Osteoblast (primary cell): ENCODE data around the gene MBD1. TPM values are rescaled to one million over a fixed set of nuclear protein-coding genes. Genes with fewer than 3 reads are reported as not detected.

Experiments used
- DNase-seq: peaks from one replicate; pipeline ENCODE4 v3.0.0; 2011; ENCODE audit warnings: low spot score, mixed read lengths; ENCODE audit not compliant: insufficient read length; ENCODE audit errors: missing footprints
- H2AFZ ChIP-seq: 2 replicates; pipeline ENCODE4 v1.6.0; 2011; ENCODE audit warnings: mild to moderate bottlenecking, low read length
- H3K27ac ChIP-seq: 2 replicates; pipeline ENCODE4 v1.5.1; 2011; ENCODE audit warnings: mild to moderate bottlenecking, low read depth, low read length, moderate library complexity
- H3K27me3 ChIP-seq: 2 replicates; pipeline ENCODE4 v1.6.0; 2012; ENCODE audit warnings: mild to moderate bottlenecking, control low read depth, inconsistent platforms, low read length, moderate library complexity; ENCODE audit not compliant: insufficient read depth
- H3K36me3 ChIP-seq: 2 replicates; pipeline ENCODE4 v1.5.1; 2011; ENCODE audit warnings: mild to moderate bottlenecking, low read length, control low read depth, moderate library complexity; ENCODE audit not compliant: insufficient read depth
- H3K4me1 ChIP-seq: 2 replicates; pipeline ENCODE4 v1.5.1; 2011; ENCODE audit warnings: mild to moderate bottlenecking, low read length, control low read depth, moderate library complexity; ENCODE audit not compliant: insufficient read depth
- H3K4me2 ChIP-seq: 2 replicates; pipeline ENCODE4 v1.6.0; 2011; ENCODE audit warnings: mild to moderate bottlenecking, low read length; ENCODE audit not compliant: insufficient read depth
- H3K4me3 ChIP-seq: fragments of 200-600 bp; sonication (generic); 3 replicates; pipeline ENCODE4 v1.5.1; 2012; ENCODE audit warnings: mild to moderate bottlenecking, low read length, inconsistent platforms; ENCODE audit not compliant: insufficient read depth
- H3K79me2 ChIP-seq: 2 replicates; pipeline ENCODE4 v1.6.0; 2012; ENCODE audit warnings: mild to moderate bottlenecking, low read length, control low read depth, inconsistent platforms; ENCODE audit not compliant: insufficient read depth
- H3K9me3 ChIP-seq: 2 replicates; pipeline ENCODE4 v1.5.1; 2011; ENCODE audit warnings: low read depth, low read length, control low read depth
- H4K20me1 ChIP-seq: 2 replicates; pipeline ENCODE4 v1.6.0; 2012; ENCODE audit warnings: mild to moderate bottlenecking, low read length, control low read depth; ENCODE audit not compliant: insufficient read depth
- total RNA-seq: library from RNA; depleted of rRNA; stranded (reverse); fragments of >200 nt; gene quantifications from 2 replicates; pipeline ENCODE4 v1.2.3, GENCODE V29; 2012
- TF ChIP-seq, protein P1 (sequence below): IDR thresholded peaks from 2 replicates; pipeline ENCODE4 v1.5.1; 2011; ENCODE audit warnings: mild to moderate bottlenecking, low read depth, low read length, moderate library complexity; ENCODE audit errors: extremely low read depth

The MBD1 gene
- total RNA-seq, 1 donor: 71.3 TPM

DNA sequence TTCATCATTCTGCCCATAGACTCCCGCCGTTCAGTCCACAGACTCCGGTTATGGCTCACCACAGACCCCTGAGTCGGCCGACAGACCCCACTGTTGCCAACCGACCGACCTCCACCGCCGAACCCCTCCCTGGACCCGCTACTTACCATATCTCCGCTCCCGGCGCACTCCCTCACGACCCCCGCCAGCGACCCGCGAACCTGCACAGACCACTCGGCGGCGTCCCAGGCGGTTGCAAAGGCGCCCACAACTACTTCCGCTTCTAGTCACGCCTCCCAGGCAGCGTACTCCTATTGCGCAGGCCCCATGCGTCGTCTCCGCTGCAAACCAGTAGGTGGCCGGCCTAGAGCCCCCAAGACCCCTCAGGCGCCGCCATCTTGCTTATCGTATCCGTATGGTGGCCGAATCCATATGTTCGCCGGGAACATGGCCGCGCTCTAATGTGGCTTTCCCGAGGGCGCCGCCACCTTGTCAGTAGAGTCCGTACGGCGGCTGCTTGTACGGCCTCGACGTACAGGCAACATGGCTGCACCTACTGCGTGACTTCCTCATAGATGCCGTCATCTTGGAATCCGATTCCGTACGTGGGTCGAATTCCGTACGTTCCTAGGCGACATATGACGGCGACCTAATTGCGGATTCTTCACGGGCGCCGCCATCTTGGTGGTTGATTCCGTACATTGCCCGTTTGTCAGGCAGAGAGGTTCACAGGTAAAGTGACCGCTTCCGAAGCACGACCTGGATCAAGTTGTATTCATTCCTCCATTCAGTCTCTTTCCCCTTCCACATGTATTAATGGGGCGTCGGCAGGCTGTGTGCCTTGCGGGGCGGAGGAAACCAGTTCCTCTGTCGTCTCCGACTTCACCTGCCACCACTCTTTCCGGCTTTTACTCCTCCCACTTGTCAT lies 6.4 kb upstream of the MBD1 start, which contains the start of gene CXXC1:
Gene CXXC1 (minus strand): TSS at position 252 of the 907 bp plus-strand sequence. CDS start 103 bp downstream, at position 149.
- Histone ChIP-seq H3K79me2 (peaks cover 15% of the 10 kb centered on the region), H3K4me3 (peak within 1 kb of the TSS; percentile 97), H3K36me3 (peaks cover 22% of the 10 kb centered on the region), H3K9me3 (no peaks in the 10 kb centered on the region), H2AFZ (peak within 1 kb of the TSS; percentile 100), H3K27me3 (peaks cover 6% of the 10 kb centered on the region), H3K4me2 (peak within 1 kb of the TSS; percentile 99), H3K27ac (peak within 1 kb of the TSS; percentile 50), H3K4me1 (peaks cover 2% of the 10 kb centered on the region), H4K20me1 (no peaks in the 10 kb centered on the region)
- TF ChIP-seq, protein P1, sequence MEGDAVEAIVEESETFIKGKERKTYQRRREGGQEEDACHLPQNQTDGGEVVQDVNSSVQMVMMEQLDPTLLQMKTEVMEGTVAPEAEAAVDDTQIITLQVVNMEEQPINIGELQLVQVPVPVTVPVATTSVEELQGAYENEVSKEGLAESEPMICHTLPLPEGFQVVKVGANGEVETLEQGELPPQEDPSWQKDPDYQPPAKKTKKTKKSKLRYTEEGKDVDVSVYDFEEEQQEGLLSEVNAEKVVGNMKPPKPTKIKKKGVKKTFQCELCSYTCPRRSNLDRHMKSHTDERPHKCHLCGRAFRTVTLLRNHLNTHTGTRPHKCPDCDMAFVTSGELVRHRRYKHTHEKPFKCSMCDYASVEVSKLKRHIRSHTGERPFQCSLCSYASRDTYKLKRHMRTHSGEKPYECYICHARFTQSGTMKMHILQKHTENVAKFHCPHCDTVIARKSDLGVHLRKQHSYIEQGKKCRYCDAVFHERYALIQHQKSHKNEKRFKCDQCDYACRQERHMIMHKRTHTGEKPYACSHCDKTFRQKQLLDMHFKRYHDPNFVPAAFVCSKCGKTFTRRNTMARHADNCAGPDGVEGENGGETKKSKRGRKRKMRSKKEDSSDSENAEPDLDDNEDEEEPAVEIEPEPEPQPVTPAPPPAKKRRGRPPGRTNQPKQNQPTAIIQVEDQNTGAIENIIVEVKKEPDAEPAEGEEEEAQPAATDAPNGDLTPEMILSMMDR: peak; percentile 43
- peak; percentile 98 for DNase-seq

GRCh38 chr18:50287028-50287440 lies 5.7 kb upstream of the MBD1 start:
- H4K20me1 ChIP-seq: no peaks in the 10 kb centered on the region
- H3K27me3 ChIP-seq: peaks cover 6% of the 10 kb centered on the region
- H2AFZ ChIP-seq: peak overlapping the region; percentile 100
- TF ChIP-seq, protein P1: no peak
- peak overlapping the region; percentile 50 for H3K27ac ChIP-seq
- H3K9me3 ChIP-seq: no peaks in the 10 kb centered on the region
- H3K36me3 ChIP-seq: peaks cover 26% of the 10 kb centered on the region
- H3K4me2 ChIP-seq: peak overlapping the region; percentile 99
- H3K79me2 ChIP-seq: peaks cover 18% of the 10 kb centered on the region
- DNase-seq: no peak
- H3K4me3 ChIP-seq: peak overlapping the region; percentile 97
- H3K4me1 ChIP-seq: peaks cover 5% of the 10 kb centered on the region

GRCh38 chr18:50286391-50287027 lies 5.2 kb upstream of the MBD1 start:
- Histone ChIP-seq H2AFZ (peak overlapping the region; percentile 100), H3K27ac (peak overlapping the region; percentile 50)
- peak; percentile 88 for DNase-seq

More at GRCh38 chr18:50286391-50287027, 5.2 kb upstream of the MBD1 start:
- Histone ChIP-seq H3K27me3 (peaks cover 6% of the 10 kb centered on the region), H3K9me3 (no peaks in the 10 kb centered on the region), H3K4me3 (peak overlapping the region; percentile 97), H3K4me2 (peak overlapping the region; percentile 99), H3K4me1 (peaks cover 8% of the 10 kb centered on the region), H3K79me2 (peaks cover 22% of the 10 kb centered on the region), H3K36me3 (peaks cover 26% of the 10 kb centered on the region), H4K20me1 (no peaks in the 10 kb centered on the region)
- TF ChIP-seq, protein P1: no peak
